Body of pancreas (tissue), 4 donors: ENCODE measurements around the gene WDR1. TPM values are rescaled to one million over a fixed set of nuclear protein-coding genes. Genes with fewer than 3 reads are reported as not detected.

ENCODE experiments used
- ATAC-seq: fragments of 150-250 bp; one replicate; pipeline ENCODE4 v1.9.1; 2016
- DNase-seq, 4 donors: peaks; one replicate each; pipeline ENCODE4 v3.0.0-alpha.2; 2019
- H3K27ac ChIP-seq, 4 donors: fragments of 200-600 bp; sonication (generic); 1 replicate in 3 of 4; 2 replicates in 1 of 4; pipeline versions ENCODE4 v1.5.1 to v1.6.1; 2016 to 2019; ENCODE audit warnings: mild to moderate bottlenecking in 1 of 4, mixed read lengths in 1 of 4, moderate library complexity in 1 of 4
- H3K27me3 ChIP-seq, 2 donors: fragments of 200-600 bp; sonication (generic); one replicate each; pipeline ENCODE4 v1.6.0; 2016; ENCODE audit warnings: mild to moderate bottlenecking in 1 of 2
- H3K36me3 ChIP-seq, 2 donors: fragments of 200-600 bp; sonication (generic); replicated peaks in 1 of 2; 2 replicates each; pipeline ENCODE4 v1.5.1; 2016; ENCODE audit warnings: low read depth in 2 of 2; ENCODE audit not compliant: insufficient read depth in 1 of 2
- H3K4me1 ChIP-seq: fragments of 200-600 bp; sonication (generic); one replicate; pipeline ENCODE4 v1.6.0; 2016
- H3K4me3 ChIP-seq, 2 donors: fragments of 200-600 bp; sonication (generic); 1 replicate in 1 of 2; 2 replicates in 1 of 2; pipeline ENCODE4 v1.5.1; 2016 to 2019
- H3K9me3 ChIP-seq, 3 donors: fragments of 200-600 bp; sonication (generic); 1 replicate in 2 of 3; 2 replicates in 1 of 3; pipeline ENCODE4 v1.5.1; 2016
- CTCF ChIP-seq, 7 experiments: fragments of 450-650 bp in 4 of 7; fragments of 200-600 bp in 3 of 7; sonication (generic) in 3 of 7; IDR thresholded peaks; one replicate each; pipeline ENCODE4 v1.5.1; 2016 to 2019; ENCODE audit warnings: antibody characterized with exemption in 7 of 7
- POLR2A ChIP-seq, 3 donors: fragments of 450-650 bp; IDR thresholded peaks; one replicate each; pipeline ENCODE4 v1.6.1; 2016; ENCODE audit warnings: antibody characterized with exemption in 3 of 3, mild to moderate bottlenecking in 2 of 3
- WGBS, 2 donors: methylation state at CpG; one replicate each; pipeline ENCODE4 v1.1.5; 2017; 5-methylcytosine and 5-hydroxymethylcytosine counted together
- intact Hi-C: fragments of 100-400 bp; cut with DNase I; formaldehyde crosslinking; loops from one replicate; pipeline ENCODE4 v1.15.1; 2023
- total RNA-seq, 2 donors: library from RNA; depleted of rRNA; stranded (reverse); fragments of >200 nt; gene quantifications; one replicate each; pipeline ENCODE4 v1.1.0, GENCODE V29; 2016

Gene WDR1
- total RNA-seq, 2 donors from 2014 or later, result 46.1 to 51.9 TPM

GRCh38 chr4:10031668-10032590, 84.7 kb downstream of the WDR1 start:
- TF ChIP-seq POLR2A (IDR thresholded peaks at IDR 0.05) (no peak), CTCF (IDR thresholded peaks at IDR 0.05) (no peak)
- WGBS, 2 donors, result 52 to 54% methylated on average over 10 of the region's 10 CpGs
- H3K27me3 ChIP-seq, result no peaks in the 10 kb centered on the region
- peak; percentile 35 for ATAC-seq
- intact Hi-C loops, result no loop called here
- peak overlapping the region in 3 of 4 donors; percentile 30 to 58 (median 51) for H3K27ac ChIP-seq
- H3K4me1 ChIP-seq, result peaks cover 27% of the 10 kb centered on the region
- H3K9me3 ChIP-seq, result no peaks in the 10 kb centered on the region
- peak in 1 of 4 donors; percentile 31 for DNase-seq
- no peaks in the 10 kb centered on the region for H3K36me3 ChIP-seq
- no peak overlapping the region for H3K4me3 ChIP-seq

- Histone ChIP-seq H3K27me3 (no peaks in the 10 kb centered on the region), H3K27ac (peak overlapping the region in 3 of 4 donors; percentile 30 to 58 (median 51)), H3K9me3 (no peaks in the 10 kb centered on the region), H3K4me3 (no peak overlapping the region), H3K4me1 (peaks cover 27% of the 10 kb centered on the region), H3K36me3 (no peaks in the 10 kb centered on the region)
- DNase-seq (no peak), ATAC-seq (no peak)
- WGBS, 2 donors, result 45 to 47% methylated on average over 7 of the region's 7 CpGs
- TF ChIP-seq CTCF (IDR thresholded peaks at IDR 0.05) (no peak), POLR2A (IDR thresholded peaks at IDR 0.05) (no peak)
- intact Hi-C loops, result no loop called here
These were observed 85.5 kb downstream of the WDR1 start for GRCh38 chr4:10030972-10031667.

- Histone ChIP-seq H3K36me3 (no peaks in the 10 kb centered on the region), H3K27me3 (no peaks in the 10 kb centered on the region), H3K9me3 (no peaks in the 10 kb centered on the region), H3K4me1 (peaks cover 27% of the 10 kb centered on the region), H3K4me3 (no peak overlapping the region), H3K27ac (no peak overlapping the region)
- DNase-seq (no peak), ATAC-seq (no peak)
- 80 to 86% methylated on average over 4 of the region's 4 CpGs for WGBS, 2 donors
- no peak for TF ChIP-seq CTCF (IDR thresholded peaks at IDR 0.05)
- no peak for TF ChIP-seq POLR2A (IDR thresholded peaks at IDR 0.05)
- intact Hi-C loops, result no loop called here
These were observed 87.2 kb downstream of the WDR1 start for GRCh38 chr4:10029403-10029802.

GRCh38 chr4:10028910-10029309, 87.7 kb downstream of the WDR1 start:
- peaks cover 27% of the 10 kb centered on the region for H3K4me1 ChIP-seq
- intact Hi-C loops, result no loop called here
- H3K4me3 ChIP-seq, result no peak overlapping the region
- no peak overlapping the region for H3K27ac ChIP-seq
- no peaks in the 10 kb centered on the region for H3K27me3 ChIP-seq
- DNase-seq (no peak), ATAC-seq (no peak)
- 36 to 41% methylated on average over 3 to 4 of the region's 4 CpGs for WGBS, 2 donors
- TF ChIP-seq CTCF (IDR thresholded peaks at IDR 0.05) (no peak), POLR2A (IDR thresholded peaks at IDR 0.05) (no peak)
- no peaks in the 10 kb centered on the region for H3K9me3 ChIP-seq
- H3K36me3 ChIP-seq, result no peaks in the 10 kb centered on the region
